Stimulated activated CD8-positive, alpha-beta memory T cell treated with anti-CD3 and anti-CD28 coated beads, Interleukin-12 subunit alpha, Interleukin-12 subunit beta, amount 100 ng/mL, for 4 hours (primary cell): Measurements from ENCODE around the gene ZNF573.
"Not testable (repeated sequence)": the region's sequence is repeated elsewhere in the genome, so short reads cannot be mapped to it uniquely, and the experiment has no call there.

ENCODE experiments used
- DNase-seq: peaks from one replicate; pipeline ENCODE4 v3.0.0-alpha.2; 2020; ENCODE audit warnings: low read depth

Gene ZNF573

GRCh38 chr19:37779127-37780005 is at the start of gene ZNF573:
Gene ZNF573, minus strand, starts transcription at chr19:37779586. Its CDS starts 5,857 bp downstream, at chr19:37773729.
- peak; percentile 62 for DNase-seq

DNA sequence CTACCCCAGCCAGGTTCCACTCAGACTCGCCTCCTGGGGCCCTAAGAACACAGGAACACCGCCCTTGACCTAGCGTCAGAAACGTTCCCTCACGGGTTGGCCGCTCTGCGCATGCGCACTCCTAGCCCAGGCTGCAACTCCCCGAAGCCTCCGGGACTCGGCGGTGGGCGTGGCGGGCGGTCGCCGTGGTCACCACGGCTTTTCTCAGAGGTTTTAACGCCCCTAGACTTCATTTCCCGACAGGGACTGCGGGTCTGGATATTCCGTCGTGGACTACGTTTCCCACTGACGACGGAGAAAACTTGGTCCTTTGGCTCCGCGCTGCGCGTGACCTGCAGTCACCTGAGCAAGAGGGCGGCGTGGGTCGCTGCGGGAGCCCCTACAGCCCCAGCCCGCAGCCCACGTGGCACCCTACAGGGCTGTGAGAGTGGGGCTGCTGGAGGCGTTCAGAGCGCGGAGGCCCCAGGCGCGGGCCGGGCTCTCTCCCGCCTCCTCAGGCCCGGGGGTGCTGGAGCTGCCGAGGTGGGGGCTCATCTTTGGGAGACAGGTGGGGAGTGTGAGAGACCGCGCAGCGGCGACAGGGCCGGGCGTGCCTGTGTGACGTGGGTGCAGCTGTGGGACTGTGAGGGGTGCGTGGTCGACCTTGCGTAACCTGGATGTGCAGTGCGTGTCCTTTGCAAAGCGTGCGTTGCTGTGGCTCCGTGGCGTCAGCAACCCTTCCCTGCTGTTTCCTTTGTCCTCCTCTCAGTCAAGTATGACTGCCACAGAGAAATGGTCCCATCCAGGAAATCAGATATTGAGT is 38.0 kb upstream of the ZNF573 start:
- DNase-seq, result no peak

- not testable (repeated sequence) for DNase-seq
These were observed 36.2 kb upstream of the ZNF573 start for GRCh38 chr19:37815611-37816010.

GRCh38 chr19:37813340-37813739 is 34.0 kb upstream of the ZNF573 start:
- DNase-seq, result no peak

DNA sequence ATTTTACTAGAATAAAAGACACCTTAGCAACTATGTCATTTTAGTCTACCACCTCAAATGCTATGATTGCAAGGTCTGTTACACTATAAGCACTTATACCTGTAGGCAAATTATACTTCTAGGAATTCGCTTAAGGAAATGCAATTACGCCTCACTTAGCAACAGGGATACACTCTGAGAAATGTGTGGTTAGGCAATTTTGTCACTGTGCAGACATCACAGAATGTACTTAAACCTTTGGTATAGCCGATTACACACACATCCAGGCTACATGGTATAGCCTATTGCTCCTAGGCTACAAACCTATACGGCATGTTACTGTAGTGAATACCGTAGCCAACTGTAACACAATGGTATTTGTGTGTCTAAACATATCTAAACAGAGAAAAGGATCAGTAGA is 30.0 kb upstream of the ZNF573 start:
- DNase-seq, result no peak

- DNase-seq, result no peak
These were observed 24.0 kb upstream of the ZNF573 start for GRCh38 chr19:37803249-37803840.

DNA sequence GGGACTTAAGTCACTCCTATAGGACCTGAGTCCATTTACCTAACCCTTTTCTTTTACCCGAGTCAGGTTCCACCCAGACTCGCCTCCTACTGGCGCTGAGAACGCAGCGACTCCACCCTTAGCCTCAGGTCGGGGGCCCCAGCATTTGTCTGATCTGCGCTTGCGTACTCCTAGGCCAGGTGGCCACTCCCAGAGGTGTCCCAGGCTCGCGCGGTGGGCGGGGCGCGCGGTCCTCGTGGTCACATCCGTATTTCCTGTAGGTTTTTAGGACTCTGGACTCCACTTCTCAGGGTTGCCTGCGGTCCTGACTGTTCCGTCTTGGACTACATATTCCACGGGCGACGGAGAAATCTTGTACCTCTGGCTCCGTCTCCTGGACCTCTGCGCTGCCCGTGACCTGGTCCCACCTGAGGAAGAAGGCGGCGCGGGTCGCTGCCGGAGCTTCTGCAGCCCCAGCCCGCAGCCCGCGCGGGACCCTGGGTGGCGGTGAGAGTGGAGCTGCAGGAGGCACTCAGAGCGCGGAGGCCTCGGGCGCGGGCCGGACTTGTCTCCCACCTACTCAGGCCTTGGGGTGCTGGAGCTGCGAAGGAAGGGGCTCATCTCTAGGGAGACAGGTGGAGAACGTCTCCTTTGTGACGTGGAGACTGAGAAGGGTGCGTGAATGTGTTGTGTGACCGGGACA is 11.0 kb upstream of the ZNF573 start:
- no peak for DNase-seq

GRCh38 chr19:37778613-37779126 is 716 bp downstream of the ZNF573 start:
- no peak for DNase-seq

- no peak for DNase-seq
These were observed 8.4 kb downstream of the ZNF573 start for GRCh38 chr19:37770985-37771384.

- no peak for DNase-seq
These were observed 15.9 kb downstream of the ZNF573 start for GRCh38 chr19:37763488-37763887.

- DNase-seq, result not testable (repeated sequence)
These were observed 21.7 kb downstream of the ZNF573 start for GRCh38 chr19:37757683-37758082.

GRCh38 chr19:37738371-37738770 is 41.0 kb downstream of the ZNF573 start:
- DNase-seq, result no peak

DNA sequence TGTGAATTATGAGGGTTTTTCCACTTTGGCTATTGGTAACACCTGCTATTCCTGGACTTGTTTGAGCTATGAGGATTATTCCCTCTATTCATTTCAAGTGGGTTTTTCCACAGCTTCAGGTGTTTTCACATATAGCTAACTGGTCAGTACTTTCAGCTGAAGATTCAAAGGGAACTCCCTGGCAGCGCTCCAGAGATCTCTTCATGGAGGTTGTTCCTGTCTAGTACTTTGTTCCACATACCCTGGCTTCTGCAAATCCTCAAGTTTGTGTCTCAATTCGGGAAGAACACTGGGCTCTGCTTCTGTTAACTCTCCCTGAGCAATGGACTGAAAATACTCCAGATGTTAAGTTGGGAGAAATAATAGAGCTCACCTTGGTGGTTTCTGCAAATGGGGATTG is 54.2 kb downstream of the ZNF573 start:
- DNase-seq, result no peak

DNA sequence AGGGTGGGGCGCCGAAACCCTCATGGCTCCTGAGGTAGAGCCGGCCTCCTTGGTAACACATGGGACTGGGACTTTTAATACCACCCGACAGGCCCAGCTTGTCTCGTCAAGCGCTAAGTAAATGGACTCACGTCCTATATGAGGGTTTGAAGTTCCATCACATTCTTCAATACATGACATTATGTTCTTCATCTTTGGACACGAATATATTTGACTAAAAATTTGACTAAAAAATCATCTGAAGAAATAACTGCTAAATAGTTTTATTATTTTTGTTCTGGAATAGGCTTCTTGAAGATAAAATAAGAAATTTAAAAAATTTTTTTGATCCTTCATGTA is 59.5 kb downstream of the ZNF573 start:
- DNase-seq, result no peak

GRCh38 chr19:37719111-37719926 is 60.1 kb downstream of the ZNF573 start, which contains the start of gene ZNF607:
Gene ZNF607, minus strand, starts transcription at chr19:37719761. Its CDS starts 8,143 bp downstream, at chr19:37711618.
- DNase-seq, result peak; percentile 70

- no peak for DNase-seq
These were observed 61.1 kb downstream of the ZNF573 start for GRCh38 chr19:37718304-37718703.

DNA sequence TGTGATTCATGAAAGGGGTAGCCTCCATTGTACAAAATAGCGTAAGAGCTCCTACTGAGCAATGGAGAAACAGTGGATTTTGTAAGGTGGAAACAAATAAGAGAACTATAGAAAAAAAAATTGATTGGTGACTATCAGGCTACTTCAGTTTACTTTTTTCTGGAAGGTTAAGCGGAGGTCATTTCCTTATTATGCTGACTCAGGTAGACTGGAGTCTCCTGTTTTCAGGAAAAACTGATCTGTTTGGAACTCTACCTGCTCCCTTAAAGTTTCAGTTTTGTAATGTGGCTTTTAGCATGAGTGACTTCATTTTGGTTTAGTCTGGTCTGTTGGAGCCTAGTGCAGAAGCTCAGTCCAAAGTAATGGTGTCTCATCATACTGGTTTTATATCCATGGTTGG is 63.2 kb downstream of the ZNF573 start:
- no peak for DNase-seq

GRCh38 chr19:37706052-37706605 is 73.3 kb downstream of the ZNF573 start:
- no peak for DNase-seq

DNA sequence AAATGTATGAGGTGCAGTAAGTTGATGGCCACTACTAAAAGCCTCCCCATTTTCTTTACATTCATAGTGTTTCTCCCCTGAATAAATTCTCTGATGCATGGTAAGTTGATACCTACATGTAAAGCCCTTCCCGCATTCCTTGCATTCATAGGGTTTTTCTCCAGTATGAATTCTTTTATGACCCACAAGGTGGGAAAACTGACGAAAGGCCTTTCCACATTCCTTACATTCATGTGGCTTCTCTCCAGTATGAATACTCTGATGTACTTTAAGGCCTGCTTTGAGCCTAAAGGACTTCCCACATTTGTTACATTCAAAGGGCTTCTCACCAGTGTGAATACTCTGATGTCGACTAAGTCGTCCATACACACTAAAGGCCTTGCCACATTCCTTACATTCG is 80.3 kb downstream of the ZNF573 start:
- no peak for DNase-seq

DNA sequence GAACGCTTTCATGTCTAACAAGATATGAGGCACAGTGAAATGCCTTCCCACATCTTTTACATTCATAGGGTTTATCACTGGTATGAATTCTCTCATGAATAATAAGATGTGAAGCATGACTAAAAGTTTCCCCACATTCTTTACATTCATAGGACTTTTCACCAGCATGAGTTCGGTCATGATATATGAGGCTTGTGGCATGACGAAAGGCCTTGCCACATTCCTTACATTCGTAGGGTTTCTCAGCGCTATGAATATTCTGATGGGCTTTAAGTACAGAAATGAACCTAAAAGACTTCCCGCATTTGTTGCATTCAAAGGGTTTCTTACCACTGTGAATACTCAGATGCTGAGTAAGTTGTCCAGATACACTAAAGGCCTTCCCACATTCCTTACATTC is 81.2 kb downstream of the ZNF573 start:
- no peak for DNase-seq
